COR-L47 (cell line): ENCODE results near the gene MISP3.

Experiments used
- DNase-seq: peaks from one replicate; lab custom pipeline; 2025; lab: John Stamatoyannopoulos, UW

MISP3 gene

GRCh38 chr19:14102756-14103155, 30.2 kb downstream of the MISP3 start:
- no peak for DNase-seq

GRCh38 chr19:14103310-14103709, 30.7 kb downstream of the MISP3 start:
- no peak for DNase-seq

- DNase-seq: no peak
Observed at GRCh38 chr19:14105680-14106079, 33.1 kb downstream of the MISP3 start.

- DNase-seq: no peak
Observed at GRCh38 chr19:14106840-14107239, 34.3 kb downstream of the MISP3 start.

GRCh38 chr19:14107581-14108461, 35.2 kb downstream of the MISP3 start:
- DNase-seq: no peak

- no peak for DNase-seq
Observed at GRCh38 chr19:14110650-14111049, 38.1 kb downstream of the MISP3 start.

GRCh38 chr19:14111486-14111885, 38.9 kb downstream of the MISP3 start:
- DNase-seq: no peak

- DNase-seq: no peak
Observed at GRCh38 chr19:14112051-14112808, 39.6 kb downstream of the MISP3 start.

- DNase-seq: no peak
Observed at GRCh38 chr19:14112809-14113385, 40.3 kb downstream of the MISP3 start.

GRCh38 chr19:14113762-14114414, 41.3 kb downstream of the MISP3 start:
- DNase-seq: no peak

- DNase-seq: no peak
Observed at GRCh38 chr19:14114439-14114838, 41.9 kb downstream of the MISP3 start.

GRCh38 chr19:14114854-14115253, 42.3 kb downstream of the MISP3 start:
- no peak for DNase-seq

- no peak for DNase-seq
Observed at GRCh38 chr19:14115756-14116155, 43.2 kb downstream of the MISP3 start.

- no peak for DNase-seq
Observed at GRCh38 chr19:14116525-14116917, 43.9 kb downstream of the MISP3 start.

- no peak for DNase-seq
Observed at GRCh38 chr19:14116918-14117578, 44.5 kb downstream of the MISP3 start.

- DNase-seq: peak; percentile 98
Observed at GRCh38 chr19:14117668-14118164, 45.1 kb downstream of the MISP3 start, which contains the start of gene PRKACA. PRKACA (minus strand) TSS chr19:14117762; CDS start chr19:14117547, 215 bp downstream.

GRCh38 chr19:14118165-14119051, 45.8 kb downstream of the MISP3 start:
- no peak for DNase-seq

- DNase-seq: no peak
Observed at GRCh38 chr19:14119146-14119545, 46.6 kb downstream of the MISP3 start.

- DNase-seq: no peak
Observed at GRCh38 chr19:14119644-14120496, 47.3 kb downstream of the MISP3 start.

GRCh38 chr19:14120497-14120780, 47.9 kb downstream of the MISP3 start:
- DNase-seq: no peak
